ENCODE results near the gene MYH10.

MYH10 gene

DNA sequence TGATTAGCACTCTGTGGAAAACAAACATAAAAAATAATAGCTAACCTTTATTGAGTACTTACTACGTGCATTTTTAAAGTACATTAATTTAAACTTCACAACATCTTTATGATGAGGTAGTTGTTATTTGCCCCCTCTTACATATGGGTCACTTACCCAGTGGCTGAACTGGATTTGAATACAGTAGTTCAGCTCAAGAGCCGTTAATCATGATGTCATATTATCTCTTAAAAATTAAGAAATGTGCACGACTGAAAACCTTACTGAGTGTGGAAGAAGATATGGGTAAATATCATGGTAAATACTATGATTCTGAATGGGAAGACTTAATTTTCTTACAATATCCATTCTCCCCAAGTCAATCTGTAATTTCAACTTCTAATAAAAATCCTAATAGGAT lies 177.2 kb downstream of the MYH10 start:
- no peaks in the 10 kb centered on the region for H3K4me1 ChIP-seq (ENCODE audit: control insufficient read depth, low read length)
- H3K79me2 ChIP-seq (ENCODE audit: control insufficient read depth, low read length), result no peaks in the 10 kb centered on the region
- no peaks in the 10 kb centered on the region for H4K20me1 ChIP-seq (ENCODE audit: control insufficient read depth, insufficient read depth, low read depth, low read length)
- peaks cover 76% of the 10 kb centered on the region for H3K36me3 ChIP-seq (ENCODE audit: control insufficient read depth, low read length)
- TF ChIP-seq EZH2phosphoT487 (IDR thresholded peaks at IDR 0.05; ENCODE audit: borderline replicate concordance, low read length), result no peak
- TF ChIP-seq, protein P1, sequence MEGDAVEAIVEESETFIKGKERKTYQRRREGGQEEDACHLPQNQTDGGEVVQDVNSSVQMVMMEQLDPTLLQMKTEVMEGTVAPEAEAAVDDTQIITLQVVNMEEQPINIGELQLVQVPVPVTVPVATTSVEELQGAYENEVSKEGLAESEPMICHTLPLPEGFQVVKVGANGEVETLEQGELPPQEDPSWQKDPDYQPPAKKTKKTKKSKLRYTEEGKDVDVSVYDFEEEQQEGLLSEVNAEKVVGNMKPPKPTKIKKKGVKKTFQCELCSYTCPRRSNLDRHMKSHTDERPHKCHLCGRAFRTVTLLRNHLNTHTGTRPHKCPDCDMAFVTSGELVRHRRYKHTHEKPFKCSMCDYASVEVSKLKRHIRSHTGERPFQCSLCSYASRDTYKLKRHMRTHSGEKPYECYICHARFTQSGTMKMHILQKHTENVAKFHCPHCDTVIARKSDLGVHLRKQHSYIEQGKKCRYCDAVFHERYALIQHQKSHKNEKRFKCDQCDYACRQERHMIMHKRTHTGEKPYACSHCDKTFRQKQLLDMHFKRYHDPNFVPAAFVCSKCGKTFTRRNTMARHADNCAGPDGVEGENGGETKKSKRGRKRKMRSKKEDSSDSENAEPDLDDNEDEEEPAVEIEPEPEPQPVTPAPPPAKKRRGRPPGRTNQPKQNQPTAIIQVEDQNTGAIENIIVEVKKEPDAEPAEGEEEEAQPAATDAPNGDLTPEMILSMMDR (IDR thresholded peaks at IDR 0.05; ENCODE audit: low read depth, low read length, poor library complexity, severe bottlenecking), result no peak
- no peak overlapping the region for H3K27ac ChIP-seq (ENCODE audit: low read depth, low read length)
- no peaks in the 10 kb centered on the region for H3K27me3 ChIP-seq (ENCODE audit: control insufficient read depth, low read length)
- H3K9me3 ChIP-seq (ENCODE audit: control insufficient read depth, insufficient read depth, low read length), result no peaks in the 10 kb centered on the region
- no peak overlapping the region for H3K4me2 ChIP-seq (ENCODE audit: low read length)
- H3K4me3 ChIP-seq (ENCODE audit: low read length), result no peak overlapping the region
- H3F3A ChIP-seq (ENCODE audit: control insufficient read depth, insufficient read depth), result no peaks in the 10 kb centered on the region
- no peaks in the 10 kb centered on the region for H3K9me2 ChIP-seq (replicated peaks; ENCODE audit: control insufficient read depth, low read length)

DNA sequence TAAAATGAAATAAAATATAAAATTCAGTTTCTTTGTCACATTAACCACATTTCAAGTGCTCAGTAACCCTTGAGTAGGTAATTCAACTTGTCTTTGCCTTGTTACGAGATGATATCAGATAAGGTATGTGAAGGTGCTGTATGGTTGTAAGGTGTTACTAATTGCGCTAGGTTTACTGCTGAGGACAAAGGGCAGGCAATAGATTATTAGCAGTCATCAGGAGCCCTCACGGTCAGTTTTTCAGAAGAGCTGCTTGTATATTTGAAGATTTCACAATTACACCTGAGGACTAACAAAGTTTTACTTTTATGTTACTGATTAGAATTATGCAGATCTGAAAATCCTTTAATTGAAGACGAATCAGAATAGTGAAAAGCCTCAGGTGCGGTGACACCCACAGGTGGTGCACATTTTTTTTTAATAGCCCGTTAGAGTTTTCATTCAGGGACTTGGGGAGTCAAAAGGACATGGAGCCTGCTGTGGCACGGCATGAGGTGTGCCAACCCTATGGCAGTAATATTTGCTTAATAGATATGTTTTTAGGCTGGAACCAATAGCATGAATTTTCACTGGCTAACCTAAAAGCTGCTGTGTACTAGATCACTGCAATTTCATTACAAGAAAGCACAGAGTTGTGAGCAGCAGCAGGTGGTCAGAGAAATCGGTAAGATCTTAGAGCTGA lies 178.5 kb downstream of the MYH10 start:
- H3F3A ChIP-seq (ENCODE audit: control insufficient read depth, insufficient read depth), result no peaks in the 10 kb centered on the region
- H3K4me2 ChIP-seq (ENCODE audit: low read length), result no peak overlapping the region
- H3K9me2 ChIP-seq (replicated peaks; ENCODE audit: control insufficient read depth, low read length), result no peaks in the 10 kb centered on the region
- no peak for TF ChIP-seq EZH2phosphoT487 (IDR thresholded peaks at IDR 0.05; ENCODE audit: borderline replicate concordance, low read length)
- TF ChIP-seq, protein P1 (IDR thresholded peaks at IDR 0.05; ENCODE audit: low read depth, low read length, poor library complexity, severe bottlenecking), result no peak
- H3K4me1 ChIP-seq (ENCODE audit: control insufficient read depth, low read length), result no peaks in the 10 kb centered on the region
- no peaks in the 10 kb centered on the region for H3K9me3 ChIP-seq (ENCODE audit: control insufficient read depth, insufficient read depth, low read length)
- H4K20me1 ChIP-seq (ENCODE audit: control insufficient read depth, insufficient read depth, low read depth, low read length), result no peaks in the 10 kb centered on the region
- no peaks in the 10 kb centered on the region for H3K79me2 ChIP-seq (ENCODE audit: control insufficient read depth, low read length)
- no peaks in the 10 kb centered on the region for H3K27me3 ChIP-seq (ENCODE audit: control insufficient read depth, low read length)
- H3K36me3 ChIP-seq (ENCODE audit: control insufficient read depth, low read length), result peaks cover 77% of the 10 kb centered on the region
- H3K27ac ChIP-seq (ENCODE audit: low read depth, low read length), result no peak overlapping the region
- no peak overlapping the region for H3K4me3 ChIP-seq (ENCODE audit: low read length)

DNA sequence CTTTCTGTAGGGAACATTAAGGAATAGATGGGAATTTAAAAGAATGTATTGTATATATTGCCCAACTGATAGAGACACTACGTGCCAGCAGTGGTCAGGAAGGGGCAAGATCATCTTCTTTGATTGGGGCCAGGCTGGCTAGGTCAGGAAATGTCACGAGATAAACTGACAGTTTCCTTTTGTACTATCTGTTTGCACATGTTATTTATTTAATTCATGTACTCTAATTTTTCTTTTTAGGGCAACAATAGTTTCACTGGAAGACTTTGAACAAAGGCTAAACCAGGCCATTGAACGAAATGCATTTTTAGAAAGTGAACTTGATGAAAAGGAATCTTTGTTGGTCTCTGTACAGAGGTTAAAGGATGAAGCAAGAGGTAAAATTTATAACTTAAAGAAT lies 182.2 kb downstream of the MYH10 start:
- no peaks in the 10 kb centered on the region for H3K9me2 ChIP-seq (replicated peaks; ENCODE audit: control insufficient read depth, low read length)
- H3K27me3 ChIP-seq (ENCODE audit: control insufficient read depth, low read length), result no peaks in the 10 kb centered on the region
- peaks cover 83% of the 10 kb centered on the region for H3K36me3 ChIP-seq (ENCODE audit: control insufficient read depth, low read length)
- TF ChIP-seq EZH2phosphoT487 (IDR thresholded peaks at IDR 0.05; ENCODE audit: borderline replicate concordance, low read length), result no peak
- TF ChIP-seq, protein P1 (IDR thresholded peaks at IDR 0.05; ENCODE audit: low read depth, low read length, poor library complexity, severe bottlenecking), result no peak
- peaks cover 12% of the 10 kb centered on the region for H3K79me2 ChIP-seq (ENCODE audit: control insufficient read depth, low read length)
- no peak overlapping the region for H3K4me3 ChIP-seq (ENCODE audit: low read length)
- H3K4me1 ChIP-seq (ENCODE audit: control insufficient read depth, low read length), result no peaks in the 10 kb centered on the region
- no peak overlapping the region for H3K4me2 ChIP-seq (ENCODE audit: low read length)
- no peaks in the 10 kb centered on the region; the same call in 1 of the 2 replicates for H4K20me1 ChIP-seq (ENCODE audit: control insufficient read depth, insufficient read depth, low read depth, low read length)
- H3K27ac ChIP-seq (ENCODE audit: low read depth, low read length), result no peak overlapping the region
- H3K9me3 ChIP-seq (ENCODE audit: control insufficient read depth, insufficient read depth, low read length), result no peaks in the 10 kb centered on the region
- H3F3A ChIP-seq (ENCODE audit: control insufficient read depth, insufficient read depth), result no peaks in the 10 kb centered on the region
